Right atrium auricular region (tissue), 2 donors: Measurements from ENCODE around the gene OSBPL6. TPM values are rescaled to one million over a fixed set of nuclear protein-coding genes. Genes with fewer than 3 reads are reported as not detected.

Experiments used
- DNase-seq: peaks from one replicate; pipeline ENCODE4 v3.0.0-alpha.2; 2019; ENCODE audit warnings: low spot score
- H3K27ac ChIP-seq, 2 donors: fragments of 200-600 bp; sonication (generic); 1 replicate in 1 of 2; 2 replicates in 1 of 2; pipeline ENCODE4 v1.5.1; 2016 to 2019
- H3K27me3 ChIP-seq, 2 donors: fragments of 200-600 bp; sonication (generic); one replicate each; pipeline versions ENCODE4 v1.5.1 to v1.6.0; 2017 to 2019
- H3K36me3 ChIP-seq: fragments of 200-600 bp; sonication (generic); one replicate; pipeline ENCODE4 v1.5.1; 2016
- H3K4me1 ChIP-seq, 2 donors: fragments of 200-600 bp; sonication (generic); one replicate each; pipeline versions ENCODE4 v1.5.1 to v1.6.0; 2017 to 2019
- H3K4me3 ChIP-seq, 2 donors: fragments of 200-600 bp; sonication (generic); 1 replicate in 1 of 2; 2 replicates in 1 of 2; pipeline ENCODE4 v1.5.1; 2017 to 2019; ENCODE audit warnings: mild to moderate bottlenecking in 1 of 2, moderate library complexity in 1 of 2
- H3K9me3 ChIP-seq, 2 donors: fragments of 200-600 bp; sonication (generic); one replicate each; pipeline ENCODE4 v1.5.1; 2019
- CTCF ChIP-seq, 2 donors: fragments of 200-600 bp; sonication (generic); IDR thresholded peaks; one replicate each; pipeline ENCODE4 v1.5.1; 2019; ENCODE audit warnings: antibody characterized with exemption in 2 of 2
- total RNA-seq, 2 donors: library from RNA; depleted of rRNA; stranded (reverse); fragments of >200 nt; gene quantifications; one replicate each; pipeline ENCODE4 v1.1.0, GENCODE V29; 2016

OSBPL6 gene
- total RNA-seq, 2 donors from 2014 or later, result 4.8 to 11.5 TPM

GRCh38 chr2:178366412-178366811 is 172.1 kb downstream of the OSBPL6 start:
- Histone ChIP-seq H3K9me3 (no peaks in the 10 kb centered on the region), H3K4me1 (no peaks in the 10 kb centered on the region), H3K27ac (no peak overlapping the region), H3K27me3 (no peaks in the 10 kb centered on the region), H3K4me3 (no peak overlapping the region), H3K36me3 (no peaks in the 10 kb centered on the region)
- no peak for DNase-seq
- TF ChIP-seq CTCF (IDR thresholded peaks at IDR 0.05), result no peak

GRCh38 chr2:178367344-178367743 is 173.0 kb downstream of the OSBPL6 start:
- no peaks in the 10 kb centered on the region for H3K36me3 ChIP-seq
- no peaks in the 10 kb centered on the region for H3K27me3 ChIP-seq
- H3K4me1 ChIP-seq, result no peaks in the 10 kb centered on the region
- DNase-seq, result no peak
- no peak overlapping the region for H3K4me3 ChIP-seq
- H3K9me3 ChIP-seq, result no peaks in the 10 kb centered on the region
- H3K27ac ChIP-seq, result no peak overlapping the region
- TF ChIP-seq CTCF (IDR thresholded peaks at IDR 0.05), result no peak

- Histone ChIP-seq H3K4me3 (no peak overlapping the region), H3K27ac (no peak overlapping the region), H3K27me3 (no peaks in the 10 kb centered on the region), H3K4me1 (no peaks in the 10 kb centered on the region), H3K9me3 (no peaks in the 10 kb centered on the region), H3K36me3 (no peaks in the 10 kb centered on the region)
- no peak for DNase-seq
- no peak for TF ChIP-seq CTCF (IDR thresholded peaks at IDR 0.05)
Measured at GRCh38 chr2:178374865-178375264, 180.6 kb downstream of the OSBPL6 start.

- H3K9me3 ChIP-seq, result no peaks in the 10 kb centered on the region
- H3K4me3 ChIP-seq, result no peak overlapping the region
- H3K4me1 ChIP-seq, result no peaks in the 10 kb centered on the region
- TF ChIP-seq CTCF (IDR thresholded peaks at IDR 0.05), result no peak
- H3K27me3 ChIP-seq, result no peaks in the 10 kb centered on the region
- no peak for DNase-seq
- no peaks in the 10 kb centered on the region for H3K36me3 ChIP-seq
- no peak overlapping the region for H3K27ac ChIP-seq
Measured at GRCh38 chr2:178377046-178377445, 182.7 kb downstream of the OSBPL6 start.

GRCh38 chr2:178379162-178380004 is 185.1 kb downstream of the OSBPL6 start:
- no peak for TF ChIP-seq CTCF (IDR thresholded peaks at IDR 0.05)
- H3K27ac ChIP-seq, result no peak overlapping the region
- H3K4me1 ChIP-seq, result no peaks in the 10 kb centered on the region
- H3K27me3 ChIP-seq, result no peaks in the 10 kb centered on the region
- DNase-seq, result no peak
- no peak overlapping the region for H3K4me3 ChIP-seq
- peaks cover 17% of the 10 kb centered on the region for H3K36me3 ChIP-seq
- H3K9me3 ChIP-seq, result no peaks in the 10 kb centered on the region

GRCh38 chr2:178380763-178381162 is 186.5 kb downstream of the OSBPL6 start:
- Histone ChIP-seq H3K4me1 (no peaks in the 10 kb centered on the region), H3K4me3 (no peak overlapping the region), H3K27me3 (no peaks in the 10 kb centered on the region), H3K36me3 (peaks cover 17% of the 10 kb centered on the region), H3K27ac (no peak overlapping the region), H3K9me3 (no peaks in the 10 kb centered on the region)
- TF ChIP-seq CTCF (IDR thresholded peaks at IDR 0.05), result no peak
- DNase-seq, result no peak
